Renal cortex interstitium (tissue), 11 donors: Measurements from ENCODE around the gene CLPTM1L. TPM values are rescaled to one million over a fixed set of nuclear protein-coding genes. Genes with fewer than 3 reads are reported as not detected.

ENCODE experiments used
- DNase-seq, 11 donors: peaks; one replicate each; pipeline ENCODE4 v3.0.0-alpha.2; 2013; ENCODE audit warnings: low read depth in 9 of 11, low spot score in 4 of 11; ENCODE audit errors: extremely low read depth in 1 of 11
- polyA plus RNA-seq, 3 donors: library from polyadenylated mRNA; unstranded; fragments of 120-200 nt; gene quantifications; one replicate each; pipeline ENCODE4 v1.2.1, GENCODE V29; 2013; ENCODE audit not compliant: insufficient read length in 3 of 3

The CLPTM1L gene
- polyA plus RNA-seq, 3 donors: 124 to 129 (median 127) TPM

- no peak for DNase-seq
These were observed 20.6 kb downstream of the CLPTM1L start for GRCh38 chr5:1324301-1324700.

DNA sequence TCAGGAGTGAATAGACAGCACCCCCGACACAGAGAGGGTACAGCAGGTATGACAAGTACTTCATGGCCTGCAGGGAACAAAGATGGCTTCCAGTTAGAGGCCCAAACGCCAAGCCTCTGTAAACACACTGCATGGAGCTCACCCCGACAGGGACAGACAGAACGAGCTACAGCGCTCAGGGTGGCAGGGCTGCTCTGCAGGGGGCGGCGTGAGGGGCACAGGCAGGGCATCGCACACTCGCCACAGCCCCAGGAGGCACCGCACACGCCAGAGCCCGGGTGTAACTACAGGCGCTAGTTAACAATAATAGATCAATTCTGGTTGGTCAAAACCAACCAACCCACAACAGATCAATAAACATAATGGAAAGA is 21.1 kb downstream of the CLPTM1L start:
- no peak for DNase-seq

DNA sequence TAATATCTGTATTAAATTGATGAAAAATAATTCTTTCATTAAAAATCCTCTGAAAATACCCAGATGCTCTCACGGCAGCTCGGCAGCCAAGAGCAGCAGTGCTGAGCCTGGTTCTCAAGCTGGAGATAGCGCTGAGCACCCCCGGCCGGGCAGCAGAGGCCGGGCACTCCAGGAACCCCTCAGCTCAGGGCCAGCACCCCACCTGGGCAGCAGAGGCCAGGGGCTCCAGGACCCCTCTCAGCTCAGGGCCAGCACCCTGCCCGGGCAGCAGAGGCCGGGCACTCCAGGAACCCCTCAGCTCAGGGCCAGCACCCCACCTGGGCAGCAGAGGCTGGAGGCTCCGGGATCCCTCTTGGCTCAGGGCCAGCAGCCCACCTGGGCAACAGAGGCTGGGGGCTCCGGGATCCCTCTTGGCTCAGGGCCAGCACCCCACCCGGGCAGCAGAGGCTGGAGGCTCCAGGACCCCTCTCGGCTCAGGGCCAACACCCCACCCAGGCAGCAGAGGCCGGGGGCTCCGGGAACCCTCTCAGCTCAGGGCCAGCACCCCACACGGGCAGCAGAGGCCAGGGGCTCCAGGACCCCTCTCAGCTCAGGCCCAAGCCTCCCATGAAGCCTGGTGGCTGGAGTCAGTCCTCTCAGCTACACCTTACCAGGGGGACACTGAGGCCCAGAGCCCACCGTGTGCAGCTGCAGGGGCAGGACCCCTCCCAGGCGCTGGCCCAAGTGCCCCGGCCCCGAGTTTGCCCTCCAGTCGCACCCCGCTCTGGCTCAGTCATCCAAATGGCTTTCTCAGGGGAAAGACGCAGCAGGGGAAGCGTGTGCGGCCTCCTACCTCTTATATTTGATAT is 21.7 kb downstream of the CLPTM1L start:
- DNase-seq: no peak

GRCh38 chr5:1322036-1322900 is 22.6 kb downstream of the CLPTM1L start:
- no peak for DNase-seq

DNA sequence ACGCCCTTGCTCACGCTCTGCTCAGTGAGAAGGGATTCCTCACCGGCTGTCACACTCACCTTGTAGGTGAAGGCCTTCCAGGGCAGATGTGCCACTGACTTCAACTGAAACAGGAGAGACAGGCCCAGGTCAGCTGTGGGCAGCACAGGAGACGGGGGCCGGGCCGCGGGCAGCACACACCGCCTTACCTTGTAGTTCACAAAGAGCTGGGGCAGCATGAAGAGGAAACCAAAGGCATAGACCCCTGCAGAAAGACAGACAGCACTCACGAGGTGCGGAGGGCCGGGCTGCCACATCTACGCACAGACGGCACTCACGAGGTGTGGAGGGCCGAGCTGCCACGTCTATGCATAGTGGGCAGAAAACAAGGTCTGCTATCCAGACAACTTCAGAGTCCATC is 23.3 kb downstream of the CLPTM1L start:
- no peak for DNase-seq

DNA sequence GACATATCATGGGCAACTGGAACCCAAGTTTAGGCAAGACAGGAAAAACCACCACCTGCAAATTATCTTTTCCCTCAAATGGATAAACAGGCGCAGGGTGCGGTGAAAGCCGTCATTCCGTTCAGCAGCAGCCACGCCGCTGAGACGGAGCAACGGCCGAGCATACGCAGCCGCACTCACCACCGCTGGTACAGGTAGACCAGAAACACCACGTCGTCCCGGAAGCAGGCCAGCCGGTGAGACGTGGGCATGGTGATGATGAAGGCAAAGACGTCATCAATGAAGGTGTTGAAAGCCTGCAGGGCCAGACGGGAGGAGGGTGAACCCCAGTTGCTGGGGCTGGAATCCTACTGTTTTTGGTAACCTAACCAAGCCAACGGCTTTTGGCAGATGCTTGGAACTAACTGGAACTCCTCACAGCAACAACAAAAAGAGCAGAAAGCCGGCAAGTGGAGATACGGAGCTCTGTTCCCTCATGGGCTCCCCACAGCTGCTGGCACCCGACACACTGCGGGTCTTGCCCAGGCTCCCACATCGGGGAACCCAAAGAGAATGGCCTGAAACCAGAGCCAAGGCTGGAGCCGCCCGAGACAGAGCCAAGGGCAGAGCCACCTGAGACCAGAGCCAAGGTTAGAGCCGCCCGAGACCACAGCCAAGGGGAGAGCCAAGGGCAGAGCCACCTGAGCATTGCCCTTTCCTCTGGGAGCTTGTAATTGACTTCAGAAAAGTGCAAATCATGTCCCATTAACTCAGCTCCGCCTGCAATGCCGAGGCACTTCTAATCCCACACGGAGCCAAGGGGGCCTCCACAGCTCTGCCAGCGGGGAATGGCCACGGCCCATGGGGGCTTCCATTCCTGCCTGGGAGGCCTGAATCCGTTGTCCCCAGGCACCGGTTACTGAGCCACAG is 24.2 kb downstream of the CLPTM1L start:
- no peak for DNase-seq

- no peak for DNase-seq
These were observed 25.3 kb downstream of the CLPTM1L start for GRCh38 chr5:1319436-1320256.

DNA sequence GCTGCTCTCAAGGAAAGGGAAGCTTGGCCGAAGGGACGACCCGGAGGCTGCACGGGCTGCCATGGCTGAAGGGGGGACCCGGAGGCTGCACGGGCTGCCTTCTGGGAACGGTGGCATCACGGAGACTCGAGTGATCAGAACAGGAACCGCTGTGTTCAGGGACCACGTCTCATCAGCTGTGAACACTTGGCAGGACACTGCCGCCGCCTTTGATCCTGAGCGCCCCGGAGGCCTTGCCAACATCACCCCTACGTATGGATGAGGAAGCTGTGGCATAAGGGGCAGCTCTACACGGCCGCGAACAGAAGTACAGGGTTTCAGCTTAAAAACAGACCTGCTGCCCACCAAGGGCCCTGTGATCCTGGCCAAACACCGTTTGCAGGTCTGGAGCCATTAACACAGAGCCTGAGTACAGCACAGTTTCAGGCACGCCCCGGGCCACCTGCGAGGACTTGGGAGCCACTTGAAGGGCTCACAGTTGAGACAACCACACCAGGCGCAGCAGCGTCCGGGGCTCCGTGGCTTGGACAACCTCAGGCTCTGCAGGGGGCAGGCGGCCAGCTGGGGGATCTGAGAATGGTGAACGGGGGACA is 26.1 kb downstream of the CLPTM1L start:
- DNase-seq: no peak

- no peak for DNase-seq
These were observed 26.9 kb downstream of the CLPTM1L start for GRCh38 chr5:1317921-1318565.

DNA sequence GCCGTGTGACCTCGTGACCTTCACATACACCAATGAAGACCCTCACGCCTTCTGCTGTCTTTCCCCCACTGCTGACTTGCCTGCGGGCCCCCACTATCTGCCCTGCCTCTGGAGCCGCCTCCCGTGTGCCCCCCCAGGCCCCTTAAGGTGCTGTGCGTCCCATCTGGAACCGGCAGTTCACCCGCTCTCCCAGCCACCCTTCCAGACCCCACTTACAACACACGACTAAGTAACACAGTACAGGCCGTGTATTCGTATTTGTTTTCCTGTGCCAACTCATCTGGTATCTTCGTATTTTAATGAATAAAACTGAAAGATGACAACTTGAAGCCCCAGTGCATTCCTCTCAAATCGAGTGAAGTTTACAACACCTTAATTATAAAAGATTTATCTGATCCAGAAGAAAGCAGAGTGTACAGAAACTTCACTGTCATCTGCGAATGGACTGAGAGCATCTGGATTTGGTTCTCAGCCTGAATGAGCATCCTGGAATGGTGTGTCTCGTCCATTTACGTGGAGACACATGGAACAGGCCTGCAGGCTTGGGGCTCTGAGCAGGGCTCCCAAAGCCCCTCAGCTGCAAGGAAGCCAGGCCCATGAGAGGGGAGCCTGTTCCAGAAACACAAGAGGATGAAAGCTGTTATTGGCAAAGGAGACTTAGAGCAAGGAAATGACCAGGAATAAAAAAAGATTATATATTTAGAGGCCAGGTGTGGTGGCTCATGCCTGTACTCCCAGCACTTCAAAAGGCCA is 28.1 kb downstream of the CLPTM1L start:
- DNase-seq: no peak

GRCh38 chr5:1315709-1316587 is 29.0 kb downstream of the CLPTM1L start:
- peak in 2 of 11 donors; percentile 45 to 54 for DNase-seq

DNA sequence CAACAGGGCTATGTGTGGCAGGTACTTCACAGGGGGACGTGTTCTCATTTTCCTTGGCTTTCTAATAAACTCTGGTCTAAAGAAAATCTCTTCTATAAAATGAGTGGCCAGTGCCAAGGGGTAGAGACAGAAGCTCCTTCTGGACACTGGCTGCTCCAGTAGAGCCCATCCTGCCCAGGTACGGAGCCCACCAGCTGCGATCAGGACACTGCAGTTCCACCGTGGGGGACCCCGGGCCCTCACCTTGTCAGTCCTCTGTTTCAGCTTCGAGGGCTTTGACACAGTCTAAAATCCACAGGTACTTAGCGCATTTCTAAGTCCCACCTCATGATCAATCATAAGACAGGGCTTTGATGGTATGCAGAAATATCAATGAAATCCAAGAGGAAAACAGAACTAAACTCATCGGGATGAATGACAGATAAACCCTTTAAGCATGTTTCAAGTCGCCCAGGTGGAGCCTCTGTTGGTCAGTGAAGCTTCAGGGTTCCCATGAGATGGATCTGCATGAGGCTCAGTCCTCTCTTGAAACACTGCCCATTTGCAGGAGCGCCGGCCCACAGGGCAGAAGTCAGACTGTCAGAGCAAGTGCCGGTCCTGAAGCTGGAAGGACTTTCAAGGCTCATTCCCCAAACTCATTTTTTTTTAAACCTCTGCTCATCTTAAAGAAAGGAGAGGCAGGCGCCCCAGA is 29.7 kb downstream of the CLPTM1L start:
- DNase-seq: no peak

DNA sequence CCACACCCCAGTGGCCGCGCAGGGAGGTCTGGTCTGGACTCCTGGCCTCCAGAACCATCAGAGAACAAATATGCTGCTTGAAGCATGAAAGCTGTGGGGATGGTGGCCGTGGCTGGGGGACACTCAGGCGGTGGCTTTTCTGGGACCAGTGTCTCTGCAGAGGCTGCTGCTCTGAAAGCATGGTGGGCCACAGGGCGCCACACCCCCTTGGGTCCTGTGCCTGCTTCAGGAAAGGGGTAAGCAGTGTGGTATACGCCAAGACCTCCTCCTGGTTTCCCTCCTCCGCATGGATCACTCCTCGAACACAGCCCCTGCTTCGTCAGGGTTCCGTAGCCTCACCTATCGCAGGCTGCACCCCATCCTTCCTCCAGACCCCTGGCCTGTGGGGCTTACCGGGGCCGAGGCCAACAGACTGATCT is 30.3 kb downstream of the CLPTM1L start:
- no peak for DNase-seq

- no peak for DNase-seq
These were observed 31.7 kb downstream of the CLPTM1L start for GRCh38 chr5:1312993-1313833.

- DNase-seq: no peak
These were observed 32.7 kb downstream of the CLPTM1L start for GRCh38 chr5:1312206-1312605.
